GM12801 (cell line): ENCODE measurements around the gene PEF1.

ENCODE experiments used
- TF ChIP-seq, protein P1 (sequence below): IDR thresholded peaks from one replicate; pipeline ENCODE4 v1.5.1; 2011; ENCODE audit warnings: control low read depth; ENCODE audit not compliant: insufficient read length; ENCODE audit errors: extremely low read depth

PEF1 gene

DNA sequence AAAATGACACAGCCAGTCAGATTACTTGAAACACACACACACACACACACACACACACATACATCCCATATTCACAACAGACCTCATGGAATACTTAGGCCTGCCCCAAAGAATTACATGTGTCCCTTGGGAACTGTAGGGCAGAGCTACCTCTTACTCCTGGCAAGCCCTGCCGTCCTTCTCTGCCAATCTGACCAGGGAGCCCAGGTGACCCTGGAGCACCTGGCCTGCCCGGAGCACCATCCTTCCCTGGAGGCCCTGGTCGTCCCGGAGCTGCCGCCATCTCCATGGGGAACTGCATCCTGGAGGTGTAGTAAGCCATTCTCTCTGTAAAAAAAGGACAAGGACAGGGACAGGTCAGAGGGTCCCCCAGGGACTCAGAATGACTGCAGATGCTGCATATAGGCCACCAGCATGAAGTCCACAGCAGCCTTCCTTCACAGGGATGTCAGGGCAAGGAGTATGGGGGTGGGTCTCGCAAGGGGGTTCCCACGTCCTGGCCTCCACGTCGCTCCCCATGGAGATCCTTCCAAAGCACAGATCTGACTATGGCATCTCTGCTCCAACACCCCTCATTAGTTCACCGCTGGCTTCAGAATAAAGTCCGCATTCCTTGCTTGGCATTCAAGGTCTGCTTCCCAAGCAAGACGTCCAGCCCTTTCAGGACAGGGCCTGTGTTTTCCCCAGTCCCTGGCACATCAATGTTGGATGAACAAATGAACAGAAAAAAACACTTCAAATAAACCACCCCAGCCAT lies 9.2 kb upstream of the PEF1 start:
- TF ChIP-seq, protein P1, sequence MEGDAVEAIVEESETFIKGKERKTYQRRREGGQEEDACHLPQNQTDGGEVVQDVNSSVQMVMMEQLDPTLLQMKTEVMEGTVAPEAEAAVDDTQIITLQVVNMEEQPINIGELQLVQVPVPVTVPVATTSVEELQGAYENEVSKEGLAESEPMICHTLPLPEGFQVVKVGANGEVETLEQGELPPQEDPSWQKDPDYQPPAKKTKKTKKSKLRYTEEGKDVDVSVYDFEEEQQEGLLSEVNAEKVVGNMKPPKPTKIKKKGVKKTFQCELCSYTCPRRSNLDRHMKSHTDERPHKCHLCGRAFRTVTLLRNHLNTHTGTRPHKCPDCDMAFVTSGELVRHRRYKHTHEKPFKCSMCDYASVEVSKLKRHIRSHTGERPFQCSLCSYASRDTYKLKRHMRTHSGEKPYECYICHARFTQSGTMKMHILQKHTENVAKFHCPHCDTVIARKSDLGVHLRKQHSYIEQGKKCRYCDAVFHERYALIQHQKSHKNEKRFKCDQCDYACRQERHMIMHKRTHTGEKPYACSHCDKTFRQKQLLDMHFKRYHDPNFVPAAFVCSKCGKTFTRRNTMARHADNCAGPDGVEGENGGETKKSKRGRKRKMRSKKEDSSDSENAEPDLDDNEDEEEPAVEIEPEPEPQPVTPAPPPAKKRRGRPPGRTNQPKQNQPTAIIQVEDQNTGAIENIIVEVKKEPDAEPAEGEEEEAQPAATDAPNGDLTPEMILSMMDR, result no peak

DNA sequence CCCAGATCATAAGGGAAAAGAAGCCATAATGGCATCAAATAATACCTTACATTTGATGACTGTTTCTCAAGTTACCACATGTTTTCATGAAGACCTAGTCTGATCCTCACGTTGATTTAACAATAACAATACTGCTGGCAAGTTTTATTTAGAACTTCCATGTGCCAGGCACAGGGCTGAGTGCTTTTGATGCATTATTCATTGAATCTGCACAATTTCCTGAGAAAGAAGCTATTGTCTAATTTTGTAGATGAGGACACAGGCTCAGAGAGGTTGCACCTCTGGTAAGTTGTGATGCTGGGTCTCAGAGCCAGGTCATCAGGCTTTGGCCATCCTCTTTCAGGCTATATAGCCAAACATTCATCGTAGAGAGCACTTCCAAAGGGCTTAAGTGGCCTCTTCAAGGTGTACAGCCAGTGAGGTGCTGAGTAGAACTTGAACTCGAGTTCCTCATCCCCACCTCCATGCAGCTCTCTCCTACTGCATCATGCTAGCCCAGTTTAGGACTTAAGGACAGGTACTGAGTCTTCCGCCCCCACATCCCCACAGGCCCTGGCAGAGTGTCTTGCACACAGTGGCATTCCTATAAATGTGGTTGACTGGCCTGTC lies 8.3 kb upstream of the PEF1 start:
- TF ChIP-seq, protein P1, result no peak

DNA sequence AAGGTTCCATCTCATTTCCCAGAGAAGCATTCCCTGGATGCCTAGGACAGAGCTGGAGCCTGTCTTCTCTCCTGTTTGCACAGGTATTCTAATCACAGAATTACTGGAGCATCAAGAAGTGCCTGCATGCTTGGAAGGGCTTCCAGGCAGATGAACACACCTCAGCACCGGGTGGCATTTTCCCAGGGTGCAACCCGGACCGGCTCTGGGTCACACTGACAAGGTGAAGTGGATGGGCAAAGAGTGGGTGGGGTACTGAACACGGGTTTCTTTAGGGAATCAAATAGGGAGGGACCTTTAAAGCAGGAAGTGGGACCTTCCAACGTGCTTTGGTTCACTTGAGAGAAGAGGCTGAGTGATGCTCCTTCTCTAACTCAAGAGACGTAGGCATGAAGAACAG lies 7.1 kb upstream of the PEF1 start:
- TF ChIP-seq, protein P1, result no peak

GRCh38 chr1:31651089-31651420 lies 6.4 kb upstream of the PEF1 start:
- TF ChIP-seq, protein P1, result no peak

- TF ChIP-seq, protein P1, result no peak
Observed at GRCh38 chr1:31650161-31651088, 5.7 kb upstream of the PEF1 start.

GRCh38 chr1:31648641-31649357 lies 4.1 kb upstream of the PEF1 start:
- TF ChIP-seq, protein P1, result no peak

DNA sequence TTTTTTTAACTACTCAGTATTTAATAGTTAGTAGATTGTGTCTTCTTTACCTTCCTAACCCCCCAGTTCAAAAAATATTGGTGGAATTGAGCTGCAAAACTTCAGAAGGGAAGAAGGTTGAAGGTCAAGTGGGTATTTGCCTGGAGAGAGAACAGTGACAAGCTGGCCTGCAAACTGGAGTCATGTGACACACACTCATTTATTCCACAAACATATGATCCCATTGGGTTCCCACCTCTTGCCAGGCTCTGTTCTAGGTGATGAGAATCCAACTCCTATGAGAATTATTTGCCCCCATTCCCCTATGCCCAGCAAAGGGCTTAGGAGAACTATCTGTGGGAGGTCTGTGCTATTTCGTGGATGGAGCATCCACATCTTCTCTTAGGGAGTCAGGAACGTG lies 3.5 kb upstream of the PEF1 start:
- TF ChIP-seq, protein P1, result no peak
